SIG-M5 (cell line): ENCODE results near the gene ZKSCAN8.

ENCODE experiments used
- DNase-seq: peaks from one replicate; lab custom pipeline; 2025; lab: John Stamatoyannopoulos, UW

ZKSCAN8 gene

DNA sequence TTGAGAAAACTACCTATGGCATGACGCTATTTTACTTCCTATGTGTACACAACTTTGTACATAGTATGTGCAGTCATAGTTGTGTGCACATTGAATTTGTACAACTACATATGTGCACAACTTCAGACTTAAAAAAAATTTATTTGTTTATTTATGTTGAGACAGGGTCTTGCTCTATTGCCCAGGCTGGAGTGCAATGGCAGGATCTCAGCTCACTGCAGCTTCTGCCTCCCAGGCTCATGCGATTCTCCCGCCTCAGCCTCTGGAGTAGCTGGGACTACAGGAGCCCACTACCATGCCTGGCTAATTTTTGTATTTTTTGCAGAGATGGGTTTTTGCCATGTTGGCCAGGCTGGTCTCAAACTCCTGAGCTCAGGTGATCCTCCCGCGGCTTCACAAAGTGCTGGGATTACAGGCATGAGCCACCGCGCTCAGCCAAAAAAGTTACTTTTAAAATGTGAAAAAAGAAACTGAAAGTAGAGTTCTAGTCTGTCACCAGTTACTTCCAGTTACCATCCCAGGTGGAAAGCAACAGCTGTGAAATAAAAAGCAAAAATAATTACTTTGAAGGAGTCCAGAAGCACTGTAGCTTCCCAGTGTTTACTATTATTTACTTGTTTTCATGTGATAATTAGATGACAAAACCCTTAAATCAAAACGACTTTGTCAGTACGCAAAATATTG is 1.7 kb upstream of the ZKSCAN8 start:
- no peak for DNase-seq

DNA sequence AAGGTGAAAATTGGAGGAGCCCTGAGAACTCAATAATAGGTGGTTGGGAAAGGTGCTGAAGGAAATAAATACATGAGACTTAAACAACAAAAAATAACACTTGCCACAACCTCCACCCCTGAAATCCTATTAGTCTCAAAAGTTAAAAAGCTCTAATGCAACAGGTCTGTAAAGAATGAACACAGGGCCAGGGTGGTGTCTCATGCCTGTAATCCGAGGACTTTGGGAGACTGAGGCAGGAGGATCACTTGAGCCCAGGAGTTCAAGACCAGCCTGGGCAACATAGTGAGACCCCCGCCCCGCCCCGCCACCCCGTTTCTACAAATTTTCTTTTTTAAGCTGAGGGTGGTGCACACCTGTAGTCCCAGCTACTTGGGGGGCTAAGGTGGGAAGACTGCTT is 1.1 kb upstream of the ZKSCAN8 start:
- no peak for DNase-seq

DNA sequence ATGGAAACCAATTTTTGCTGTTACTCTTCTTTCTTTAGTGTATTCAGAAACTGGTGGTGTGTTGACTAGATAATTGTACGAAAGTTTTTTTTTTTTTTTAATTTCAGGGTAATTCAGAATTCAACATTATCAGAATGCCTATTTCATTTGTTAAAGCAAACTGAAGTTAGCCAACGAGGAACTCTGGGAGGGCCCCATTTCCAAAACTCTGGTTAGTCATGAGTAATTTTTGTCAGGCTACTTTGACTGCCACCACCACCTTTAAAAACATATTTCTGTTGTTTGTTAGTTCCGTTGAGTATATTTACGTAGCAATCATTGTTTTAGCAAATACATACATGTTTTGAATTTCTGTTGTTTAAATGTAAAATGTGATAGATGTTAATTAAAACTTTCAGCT is 763 bp downstream of the ZKSCAN8 start:
- DNase-seq, result no peak

DNA sequence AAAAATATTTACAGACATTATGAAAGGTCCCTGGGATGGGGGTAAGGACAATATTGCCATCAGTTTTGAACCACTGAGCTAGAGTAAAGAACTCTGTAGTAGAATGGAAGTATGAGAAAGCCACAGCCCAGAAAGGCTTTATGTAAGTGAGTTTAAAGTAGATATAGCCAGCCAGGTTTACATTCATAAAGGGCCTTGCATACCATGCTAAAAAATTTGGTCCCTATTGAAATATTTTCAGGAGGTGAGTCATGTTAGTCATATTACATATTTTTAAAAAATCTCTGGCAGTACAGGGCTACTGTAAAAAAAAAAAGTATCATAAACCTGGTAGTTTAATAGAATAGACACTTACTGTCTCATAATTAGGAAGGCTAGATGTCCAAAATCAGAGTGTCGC is 3.5 kb downstream of the ZKSCAN8 start:
- no peak for DNase-seq

DNA sequence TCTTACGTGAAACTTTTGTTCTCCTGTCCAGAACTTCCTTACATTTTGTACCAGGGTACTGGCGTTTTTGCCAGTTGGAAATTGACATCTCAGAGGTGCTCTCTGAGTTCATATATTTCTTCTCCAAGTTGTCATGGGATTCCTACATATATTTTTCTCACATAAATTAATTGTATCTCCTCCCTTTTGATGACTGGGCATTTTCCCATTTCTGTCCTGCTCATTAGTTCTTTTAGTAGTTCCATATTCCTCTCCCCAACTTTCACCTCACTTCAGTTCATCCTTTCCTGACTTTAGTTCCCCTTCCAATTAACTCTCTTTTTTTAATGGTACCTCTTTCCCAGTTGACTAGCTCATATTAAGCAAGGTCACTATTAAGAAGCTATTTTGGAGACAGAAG is 10.8 kb downstream of the ZKSCAN8 start:
- DNase-seq, result no peak

DNA sequence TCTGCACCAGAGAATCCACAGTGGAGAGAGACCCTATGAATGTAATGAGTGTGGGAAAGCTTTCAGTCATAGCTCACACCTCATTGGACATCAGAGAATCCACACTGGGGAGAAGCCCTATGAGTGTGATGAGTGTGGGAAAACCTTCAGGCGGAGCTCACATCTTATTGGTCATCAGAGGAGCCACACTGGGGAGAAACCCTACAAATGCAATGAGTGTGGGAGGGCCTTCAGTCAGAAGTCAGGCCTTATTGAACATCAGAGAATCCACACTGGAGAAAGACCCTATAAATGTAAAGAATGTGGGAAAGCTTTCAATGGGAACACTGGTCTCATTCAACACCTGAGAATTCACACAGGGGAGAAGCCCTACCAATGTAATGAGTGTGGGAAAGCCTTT is 11.9 kb downstream of the ZKSCAN8 start:
- no peak for DNase-seq

DNA sequence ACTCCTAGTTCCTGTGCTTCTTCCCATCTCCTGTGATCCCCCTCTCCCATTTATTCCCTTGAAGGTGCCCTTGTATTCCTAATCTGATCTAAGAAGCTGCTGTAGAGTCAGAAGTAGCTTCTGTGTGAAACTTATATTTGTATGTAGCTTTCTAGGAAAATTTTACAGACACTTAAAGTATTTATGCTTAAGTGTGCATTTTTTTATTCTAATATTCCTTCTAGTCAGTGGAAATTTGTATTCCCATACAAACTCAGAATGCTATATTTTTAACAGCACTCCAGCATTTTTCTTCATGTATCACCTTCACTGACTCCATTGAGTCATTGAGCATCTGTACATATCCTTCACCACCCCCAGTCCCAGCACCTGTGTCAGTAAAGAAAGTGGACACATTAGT is 12.7 kb downstream of the ZKSCAN8 start:
- DNase-seq, result no peak

DNA sequence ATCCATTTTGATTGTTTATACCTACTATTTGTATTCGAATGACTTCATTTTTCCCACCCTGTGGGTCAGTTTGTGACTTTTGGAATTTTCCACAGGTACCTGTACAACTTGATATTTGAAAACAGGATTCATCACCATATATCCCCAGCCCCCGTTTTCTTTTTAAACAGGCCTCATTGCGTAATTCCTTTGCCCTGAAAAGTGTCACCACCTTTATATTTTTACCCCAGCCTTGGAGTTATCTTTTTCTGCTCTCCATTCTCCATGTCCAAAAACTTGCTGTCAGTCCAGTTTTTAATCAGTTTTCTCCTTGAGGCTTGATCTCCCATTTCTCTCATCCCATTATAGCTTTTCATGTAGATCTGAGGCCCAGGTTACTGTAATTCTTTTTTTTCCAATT is 16.6 kb downstream of the ZKSCAN8 start:
- DNase-seq, result no peak

DNA sequence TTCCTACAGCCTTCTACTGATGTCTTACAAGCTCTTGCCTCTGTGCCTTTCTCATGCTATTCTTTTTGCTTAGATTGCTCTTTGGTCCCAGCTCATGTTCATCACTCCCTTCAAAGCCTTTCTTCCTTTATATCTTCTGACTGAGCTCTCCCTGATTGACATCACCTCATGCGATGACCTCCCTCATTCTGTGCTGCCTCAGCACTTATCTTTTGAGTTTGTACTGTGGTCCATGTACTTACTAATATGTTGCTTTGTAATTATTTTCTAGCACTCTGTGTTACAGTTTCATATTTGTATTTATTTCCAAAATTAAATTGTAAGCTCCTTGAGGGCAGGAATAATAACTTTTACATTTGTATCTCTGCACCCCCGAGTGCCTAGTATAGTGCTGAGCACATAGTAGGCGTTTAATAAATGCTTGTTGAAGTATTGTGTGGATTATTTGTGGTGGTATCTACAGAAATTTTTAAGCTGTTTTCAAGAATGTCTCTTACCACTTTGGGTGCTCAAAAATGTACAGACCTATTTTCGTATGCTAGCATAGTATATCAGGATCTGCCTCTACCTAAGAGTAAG is 17.4 kb downstream of the ZKSCAN8 start:
- DNase-seq, result no peak

DNA sequence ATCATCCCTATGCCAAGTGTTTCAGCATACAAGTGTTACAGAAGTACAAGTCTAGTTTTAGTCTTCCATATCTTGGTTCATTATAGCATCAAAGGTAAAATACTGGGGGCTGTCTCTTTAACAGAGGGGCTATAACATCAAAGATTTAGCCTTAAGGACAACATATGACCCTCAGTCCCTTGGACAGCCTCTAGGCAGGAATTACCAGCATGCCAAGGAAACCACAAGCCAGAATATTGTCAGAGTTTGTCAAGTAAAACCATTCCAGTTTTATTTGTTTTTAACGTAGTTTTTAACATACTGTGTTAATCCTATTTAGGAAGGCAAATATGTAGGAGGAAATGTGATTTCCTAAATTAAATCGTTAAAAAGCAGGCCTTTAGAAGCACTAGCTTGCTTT is 18.6 kb downstream of the ZKSCAN8 start:
- DNase-seq, result no peak

DNA sequence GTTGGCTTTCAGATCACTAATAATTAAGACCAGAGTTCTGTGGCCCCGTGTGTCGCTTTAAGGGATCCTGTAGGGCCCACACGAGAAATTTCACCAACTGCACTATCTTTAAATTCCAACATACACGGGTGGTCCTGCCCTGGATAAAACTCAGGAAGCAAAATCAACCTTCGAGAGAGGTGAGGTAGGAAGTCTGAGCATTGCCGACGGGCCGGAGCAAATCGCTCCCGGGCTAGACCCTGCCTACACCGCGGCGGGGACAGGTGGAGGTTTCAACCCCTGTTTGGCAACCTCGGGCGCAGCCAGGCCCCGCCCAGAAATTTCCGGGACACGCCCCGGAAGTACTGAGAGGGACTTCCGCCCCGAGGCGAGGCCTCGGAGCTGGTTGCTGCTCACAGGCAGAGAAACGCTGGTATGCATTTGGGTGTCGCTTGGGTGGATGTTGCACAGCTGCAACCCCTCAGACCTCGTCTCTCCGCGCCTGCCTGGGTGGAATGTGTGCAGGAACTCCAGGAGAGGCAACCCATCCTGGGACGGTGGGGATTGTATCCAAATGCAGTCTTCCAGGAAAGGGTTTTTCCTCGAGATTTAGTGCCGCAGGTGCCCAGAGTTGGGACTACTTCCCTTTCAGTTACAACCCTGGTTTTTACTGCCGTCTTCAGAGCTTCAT is 19.9 kb downstream of the ZKSCAN8 start:
- no peak for DNase-seq

DNA sequence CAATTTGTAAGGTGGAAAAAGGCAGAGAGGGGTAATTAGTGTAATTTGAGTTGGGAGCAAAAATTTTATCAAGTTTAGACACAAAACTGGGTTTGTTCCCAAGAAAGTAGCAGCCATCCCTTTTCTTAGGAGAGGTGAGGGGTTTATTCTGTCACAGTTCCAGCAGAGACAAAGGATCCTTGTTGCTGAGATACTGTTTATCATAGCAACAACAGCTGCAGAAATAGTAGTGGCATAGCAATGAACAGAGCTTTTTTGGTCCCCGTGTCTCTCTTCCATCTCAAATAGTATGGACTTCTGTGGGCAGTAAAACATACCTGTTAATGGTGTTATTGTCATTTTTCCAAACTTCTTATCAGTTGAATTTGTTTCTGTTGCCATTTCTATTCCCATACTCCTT is 23.9 kb downstream of the ZKSCAN8 start:
- DNase-seq, result no peak

DNA sequence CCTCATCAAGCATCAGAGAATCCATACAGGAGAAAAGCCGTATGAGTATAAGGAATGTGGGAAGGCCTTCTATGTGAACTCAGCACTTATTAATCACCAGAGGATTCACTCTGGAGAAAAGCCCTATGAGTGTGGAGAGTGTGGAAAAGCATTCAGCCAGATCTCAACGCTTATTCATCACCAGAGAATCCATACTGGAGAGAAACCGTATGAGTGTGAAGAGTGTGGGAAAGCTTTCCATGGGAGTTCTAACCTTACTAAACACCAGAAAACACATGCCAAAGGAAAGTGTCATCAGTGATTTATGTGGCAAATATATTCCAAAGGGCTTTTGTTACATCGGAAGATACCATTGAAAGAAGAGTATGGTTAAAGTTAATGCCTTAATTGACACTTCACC is 25.4 kb downstream of the ZKSCAN8 start:
- no peak for DNase-seq

DNA sequence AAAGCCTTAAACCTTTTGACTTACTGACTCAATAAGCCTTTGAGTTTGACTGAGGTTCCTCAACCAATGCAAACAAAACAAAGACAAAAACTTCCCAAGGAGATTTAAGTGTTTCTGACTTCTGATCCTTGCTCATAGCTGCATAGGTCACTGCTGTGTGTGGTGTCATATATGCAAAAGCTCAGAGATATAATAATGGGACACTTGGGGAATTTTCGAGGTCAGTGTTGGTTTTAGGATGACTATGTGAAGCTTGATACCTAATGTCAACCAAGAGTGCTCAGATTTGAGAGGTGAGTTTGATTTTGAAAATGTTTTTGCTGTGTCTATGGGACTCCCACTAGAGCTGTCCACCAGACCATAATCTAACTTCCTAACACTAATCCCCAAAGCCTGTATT is 26.2 kb downstream of the ZKSCAN8 start:
- DNase-seq, result no peak

DNA sequence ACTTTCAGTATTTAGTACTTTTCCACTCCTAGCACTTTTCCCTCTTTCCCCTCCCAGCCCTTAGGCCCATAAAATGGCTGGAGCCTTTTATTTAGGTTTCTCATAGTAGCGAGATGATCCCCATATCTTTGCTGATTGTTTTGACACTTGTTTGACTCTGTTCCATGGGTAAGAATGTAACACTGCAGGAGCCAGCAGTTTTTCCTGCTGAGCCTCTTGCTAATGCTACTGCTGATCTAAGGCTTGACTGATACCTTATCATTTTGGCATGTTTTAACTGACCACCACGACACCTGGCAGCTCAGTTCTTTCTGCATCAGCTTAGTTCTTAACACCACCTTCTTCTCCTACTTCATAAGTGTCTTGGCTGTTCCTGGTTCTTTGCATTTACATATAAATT is 29.6 kb downstream of the ZKSCAN8 start:
- no peak for DNase-seq

DNA sequence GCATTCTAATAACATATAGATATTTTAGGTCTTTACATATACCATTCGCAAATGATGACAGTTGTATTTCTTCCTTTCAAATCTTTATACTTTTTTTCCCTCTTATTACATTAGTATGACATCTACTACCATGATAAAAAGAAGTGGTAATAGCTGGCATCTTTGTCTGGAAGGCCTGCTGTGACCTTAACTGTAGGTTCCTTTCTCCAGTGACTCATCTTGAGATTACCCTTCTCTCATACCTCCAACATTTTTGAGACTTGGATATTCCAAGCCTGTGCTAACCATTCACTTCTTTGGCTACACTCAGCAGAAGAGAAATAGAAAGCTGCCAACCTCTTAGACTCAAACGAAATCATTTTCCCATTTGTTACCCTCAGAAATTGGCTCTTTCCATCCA is 30.3 kb downstream of the ZKSCAN8 start:
- DNase-seq, result no peak

DNA sequence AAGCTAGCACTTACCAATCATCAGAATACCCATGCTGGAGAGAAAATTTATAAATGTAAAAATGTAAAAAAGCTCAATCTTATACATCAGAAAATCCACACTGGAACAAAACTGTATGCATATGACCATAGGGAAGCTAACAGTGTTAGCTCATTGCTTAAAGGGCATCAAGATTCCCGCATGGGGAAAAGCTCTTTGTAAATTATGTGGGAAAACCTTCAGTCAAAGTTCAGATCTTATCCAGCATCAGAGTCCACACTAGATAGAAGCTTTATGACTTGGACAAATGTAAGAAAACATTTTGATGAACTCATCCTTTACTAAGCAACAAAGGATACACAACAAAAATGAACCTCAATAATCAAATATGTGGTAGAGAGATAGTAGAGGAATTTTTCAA is 34.7 kb downstream of the ZKSCAN8 start:
- no peak for DNase-seq

DNA sequence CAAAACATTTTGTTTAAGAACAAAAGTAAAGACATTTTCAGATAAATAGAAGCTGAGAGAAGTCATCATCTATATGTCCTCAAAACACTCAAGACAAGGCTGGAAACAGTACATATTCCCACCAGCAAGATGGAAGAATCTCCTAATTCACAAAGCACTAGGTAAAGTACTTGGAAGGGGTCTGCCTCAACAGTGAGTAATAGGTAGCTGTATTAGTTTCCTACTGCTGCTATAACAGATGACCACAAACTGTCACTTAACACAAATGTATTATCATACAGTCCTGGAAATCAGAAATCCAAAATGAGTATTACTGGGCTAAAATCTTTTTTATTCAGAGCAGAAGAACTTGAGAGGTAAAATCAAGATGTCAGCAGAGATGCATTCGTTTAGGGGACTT is 40.6 kb downstream of the ZKSCAN8 start:
- DNase-seq, result no peak

DNA sequence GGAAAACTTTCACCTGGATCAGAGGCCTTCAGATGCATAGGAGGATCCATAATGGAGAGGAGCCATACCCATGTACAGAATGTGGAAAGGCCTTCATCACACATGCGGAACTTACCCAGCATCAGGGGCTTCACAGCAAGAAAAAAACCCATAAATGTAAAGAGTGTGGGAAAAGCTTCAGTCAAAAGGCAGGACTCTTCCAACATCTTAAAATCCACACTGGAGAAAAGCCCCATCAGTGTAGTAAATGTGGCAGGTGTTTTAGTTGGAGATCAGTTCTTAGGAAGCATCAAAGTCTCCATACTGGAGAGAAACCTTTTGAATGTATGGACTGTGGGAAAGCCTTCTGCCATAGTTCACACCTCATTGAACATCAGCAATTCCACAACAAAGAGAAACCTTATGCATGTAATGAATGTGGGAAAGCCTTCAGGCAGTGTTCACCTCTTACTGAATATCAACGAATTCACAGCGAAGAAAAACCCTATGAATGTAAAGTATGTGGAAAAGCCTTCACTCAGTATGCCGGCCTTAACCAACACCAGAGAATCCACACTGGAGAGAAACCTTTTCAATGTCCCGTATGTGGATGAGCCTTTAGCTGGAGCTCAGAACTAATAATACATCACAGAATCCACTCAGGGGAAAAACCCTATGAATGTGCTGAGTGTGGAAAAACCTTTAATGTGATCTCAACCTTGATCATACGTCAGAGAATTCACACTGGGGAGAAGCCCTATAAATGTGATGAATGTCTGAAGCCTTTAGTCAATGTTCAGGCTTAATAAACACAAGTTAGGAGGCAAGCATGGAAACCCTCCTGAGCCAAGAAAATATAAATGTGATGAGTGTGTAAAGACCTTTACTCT is 46.7 kb downstream of the ZKSCAN8 start:
- DNase-seq, result no peak

DNA sequence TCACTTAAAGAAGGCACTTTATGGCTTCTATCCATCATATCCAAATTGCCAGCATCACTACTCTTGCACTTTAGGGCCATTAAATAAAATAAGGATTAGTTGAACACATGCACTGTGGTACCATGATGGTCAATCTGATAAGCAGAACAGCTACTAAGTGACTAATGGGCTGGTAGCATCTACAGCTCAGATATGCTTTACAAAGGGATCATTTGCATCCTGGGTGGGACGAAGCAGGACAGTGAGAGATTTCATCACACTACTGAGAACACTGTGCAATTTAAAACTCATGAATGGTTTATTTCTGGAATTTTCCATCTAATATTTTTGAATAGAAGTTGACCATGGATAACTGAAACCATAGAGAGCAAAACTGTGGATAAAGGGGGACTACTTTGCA is 58.3 kb downstream of the ZKSCAN8 start:
- no peak for DNase-seq

DNA sequence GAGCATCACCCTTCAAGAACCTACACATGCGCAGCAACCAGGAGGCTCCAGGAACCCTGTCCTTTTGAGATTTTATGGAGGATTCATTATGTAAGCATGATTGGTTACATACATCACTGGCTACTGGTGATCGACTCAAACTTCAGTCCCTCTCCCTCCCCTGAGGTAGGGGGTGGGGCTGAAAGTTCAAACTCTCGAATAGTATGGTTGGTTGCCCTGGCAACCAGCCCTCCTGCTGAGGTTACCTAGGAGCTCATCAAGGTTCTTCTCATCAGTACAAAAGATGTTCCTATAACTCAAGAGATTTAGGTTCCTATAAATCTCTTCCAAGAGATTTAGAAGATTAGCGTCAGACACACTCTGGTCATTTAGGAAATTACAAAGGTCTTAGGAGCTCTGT is 61.5 kb downstream of the ZKSCAN8 start:
- DNase-seq, result no peak

DNA sequence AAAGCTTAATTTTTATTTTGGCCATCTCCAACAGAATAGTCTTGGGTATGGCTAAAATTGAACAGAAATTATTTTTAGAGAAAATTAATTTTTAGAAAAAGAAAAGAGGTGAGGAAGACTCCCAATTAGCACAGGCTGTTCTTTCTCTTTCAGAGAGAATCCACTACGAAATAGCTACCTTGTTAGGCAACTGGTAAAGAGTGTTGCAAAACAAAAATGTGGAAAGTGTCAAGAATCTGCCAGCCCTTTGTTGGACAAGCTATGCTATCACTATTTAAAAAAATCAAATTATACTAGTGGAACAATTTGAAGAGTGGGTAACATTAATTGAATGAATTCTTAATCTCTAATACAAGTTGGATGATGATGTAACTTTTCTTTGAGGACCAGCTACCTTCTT is 64.2 kb downstream of the ZKSCAN8 start:
- DNase-seq, result no peak

DNA sequence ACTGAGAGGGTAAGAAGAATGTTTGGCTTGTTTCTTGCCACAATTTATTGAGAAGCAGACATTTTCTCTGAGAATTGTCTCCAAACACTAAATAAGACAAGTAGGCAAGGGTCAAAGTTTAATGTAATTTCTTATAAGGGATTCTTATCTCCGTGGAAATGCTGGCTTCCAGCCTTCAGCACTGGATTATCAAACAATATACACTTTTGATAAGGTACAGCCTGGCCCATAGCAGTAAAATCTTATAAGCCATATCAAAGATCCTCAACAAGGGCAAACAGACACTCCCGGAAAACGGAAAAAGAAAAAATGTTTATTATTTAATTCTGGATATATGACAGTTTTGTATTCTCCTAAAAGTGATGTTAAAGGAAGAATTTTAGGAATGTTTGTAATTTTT is 64.8 kb downstream of the ZKSCAN8 start:
- DNase-seq, result no peak
